Measurements from ENCODE around the gene SLC27A1. TPM values are rescaled to one million over a fixed set of nuclear protein-coding genes. Genes with fewer than 3 reads are reported as not detected.

SLC27A1 gene
- total and polyA plus RNA-seq, 2 experiments from 2014 or later: 3.5 to 11.6 TPM

- no peak for TF ChIP-seq EZH2phosphoT487 (IDR thresholded peaks at IDR 0.05; ENCODE audit: unreplicated experiment)
Observed at GRCh38 chr19:17519967-17520366, 49.6 kb downstream of the SLC27A1 start (continued).

GRCh38 chr19:17520865-17521264 lies 50.5 kb downstream of the SLC27A1 start:
- Histone ChIP-seq H3K4me2 (no peak overlapping the region), H3K9me2 (ENCODE audit: insufficient read depth) (no peaks in the 10 kb centered on the region), H3F3A (replicated peaks; ENCODE audit: low read depth) (peaks cover 3% of the 10 kb centered on the region; the same call in 1 of the 2 replicates), H3K79me2 (replicated peaks; ENCODE audit: insufficient read depth) (no peaks in the 10 kb centered on the region), H2AFZ (no peak overlapping the region), H3K27me3 (ENCODE audit: insufficient read depth) (no peaks in the 10 kb centered on the region), H3K4me1 (ENCODE audit: insufficient read depth) (no peaks in the 10 kb centered on the region), H3K4me3 (no peak overlapping the region), H3K27ac (ENCODE audit: low read depth) (no peak overlapping the region), H3K36me3 (ENCODE audit: insufficient read depth) (peaks cover 5% of the 10 kb centered on the region; the same call in 1 of the 2 replicates), H4K20me1 (replicated peaks; ENCODE audit: insufficient read depth) (no peaks in the 10 kb centered on the region)
- Mint-ChIP-seq H3K4me1 (no peaks in the 10 kb centered on the region), H3K4me3 (no peak overlapping the region), H3K36me3 (ENCODE audit: low read depth) (peaks cover 33% of the 10 kb centered on the region), H3K9me3 (peaks cover 10% of the 10 kb centered on the region; the same call in 2 of the 3 replicates), H3K27me3 (ENCODE audit: insufficient read depth, low read depth, poor library complexity) (peaks cover 17% of the 10 kb centered on the region), H3K27ac (no peak overlapping the region)
- DNase-seq (ENCODE audit: low spot score) (no peak), ATAC-seq (peak; percentile 34; the same call in 1 of the 3 replicates)
- TF ChIP-seq ZNF114 (CRISPR knock-in tag; IDR thresholded peaks at IDR 0.05) (no peak), EZH2 (IDR thresholded peaks at IDR 0.05; ENCODE audit: low read depth, unreplicated experiment) (no peak), EZH2phosphoT487 (IDR thresholded peaks at IDR 0.05; ENCODE audit: unreplicated experiment) (no peak), REST (IDR thresholded peaks at IDR 0.05; ENCODE audit: unreplicated experiment) (no peak), ZNF331 (CRISPR knock-in tag; IDR thresholded peaks at IDR 0.05; ENCODE audit: low read depth) (no peak), JUNB (IDR thresholded peaks at IDR 0.05; ENCODE audit: unreplicated experiment) (no peak), CREB1 (CRISPR knock-in tag; IDR thresholded peaks at IDR 0.05; ENCODE audit: low read depth) (no peak), POLR2AphosphoS5 (IDR thresholded peaks at IDR 0.05; ENCODE audit: low read depth) (no peak), ETS1 (IDR thresholded peaks at IDR 0.05) (no peak), CTCF (conservative IDR thresholded peaks at IDR 0.05; ENCODE audit: low read depth in 2 of 2) (no peak), ZNF462 (CRISPR knock-in tag; IDR thresholded peaks at IDR 0.05) (no peak), STAT1 (IDR thresholded peaks at IDR 0.05; ENCODE audit: unreplicated experiment) (no peak), NANOG (IDR thresholded peaks at IDR 0.05; ENCODE audit: borderline replicate concordance) (no peak)
